HG02588 (cell line): ENCODE results near the gene ANKRD1.
"Not testable (repeated sequence)": the region's sequence is repeated elsewhere in the genome, so short reads cannot be mapped to it uniquely, and the experiment has no call there.

Source experiments
- ATAC-seq: cut with Tn5 transposase; IDR thresholded peaks from one replicate; pipeline ENCODE4 v1.9.1; 2021; ENCODE audit warnings: mild to moderate bottlenecking, moderate library complexity; ENCODE audit not compliant: unreplicated experiment

Gene ANKRD1

DNA sequence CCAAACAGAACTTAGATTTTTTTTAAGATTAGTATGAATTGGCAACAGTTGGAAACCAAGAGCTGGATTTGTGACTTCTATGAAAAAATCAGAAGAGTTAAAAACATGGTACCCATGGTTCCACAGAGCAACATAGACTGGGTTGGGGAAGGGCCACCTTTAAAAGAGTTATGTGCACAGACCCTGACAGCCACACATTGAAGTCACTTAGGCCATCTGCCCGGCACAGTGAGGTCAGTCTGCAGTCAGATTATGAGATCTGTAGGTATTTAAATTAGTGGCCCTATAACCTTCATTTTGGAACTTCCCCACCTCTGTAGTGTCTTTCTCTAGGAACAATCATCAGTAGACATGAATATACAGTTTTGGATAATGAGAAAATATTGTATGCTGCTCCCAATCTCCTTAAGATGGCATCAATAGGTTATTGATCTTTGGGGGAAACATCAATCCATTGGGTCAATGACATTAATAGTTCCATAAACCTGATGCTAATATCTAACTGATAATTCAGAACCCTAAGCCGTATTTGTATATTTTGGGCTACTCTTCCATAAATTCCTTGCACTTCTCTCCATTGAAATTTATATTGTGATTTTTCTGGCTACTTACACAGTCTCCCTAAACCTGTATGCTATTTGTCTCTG, 7.0 kb downstream of the ANKRD1 start:
- no peak for ATAC-seq

- no peak for ATAC-seq
Measured at GRCh38 chr10:90912854-90913479, 7.9 kb downstream of the ANKRD1 start.

DNA sequence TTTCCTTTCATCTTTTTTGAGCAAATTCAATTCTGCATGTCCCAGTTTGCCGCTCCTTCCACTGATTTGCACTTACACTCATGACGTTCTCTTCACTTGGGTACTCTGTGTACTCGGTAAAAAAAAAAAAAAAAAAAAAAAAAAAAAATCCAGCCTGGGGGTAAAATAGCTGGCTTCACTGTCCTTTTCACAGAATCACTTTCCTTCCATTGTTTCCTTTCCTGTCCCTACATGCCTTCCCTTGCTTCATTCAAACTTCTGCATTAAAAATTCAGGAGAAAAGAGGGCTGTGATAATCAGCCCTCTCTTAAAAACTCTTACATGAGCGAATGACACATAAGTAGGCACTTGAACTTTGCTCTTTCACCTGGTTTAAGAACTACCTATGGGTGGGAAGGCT, 8.7 kb downstream of the ANKRD1 start:
- no peak for ATAC-seq

GRCh38 chr10:90911133-90912051, 9.5 kb downstream of the ANKRD1 start:
- peak; percentile 76 for ATAC-seq

DNA sequence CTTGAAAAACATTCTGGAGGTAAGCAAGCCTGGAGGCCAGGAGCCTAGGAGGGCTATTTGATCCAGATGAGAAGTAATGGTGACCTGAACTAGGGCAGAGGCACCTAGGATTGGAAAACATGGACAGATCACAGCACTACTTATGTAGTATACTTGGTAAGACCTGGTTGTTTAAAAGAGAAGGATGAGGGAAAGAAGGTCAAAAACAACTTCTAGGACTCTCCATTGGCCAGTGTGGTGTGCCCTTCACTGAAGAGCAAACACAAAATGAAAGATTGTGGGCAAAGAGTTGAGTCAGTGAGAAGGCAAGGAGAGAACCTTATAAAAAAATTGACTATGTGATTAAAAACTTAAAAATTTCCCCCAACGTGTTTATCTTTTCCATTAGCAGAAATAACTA, 14.3 kb downstream of the ANKRD1 start:
- no peak for ATAC-seq

- ATAC-seq: no peak
Measured at GRCh38 chr10:90905925-90906324, 15.0 kb downstream of the ANKRD1 start.

GRCh38 chr10:90896916-90897315, 24.0 kb downstream of the ANKRD1 start:
- ATAC-seq: not testable (repeated sequence)

- no peak for ATAC-seq
Measured at GRCh38 chr10:90893190-90893589, 27.7 kb downstream of the ANKRD1 start.

DNA sequence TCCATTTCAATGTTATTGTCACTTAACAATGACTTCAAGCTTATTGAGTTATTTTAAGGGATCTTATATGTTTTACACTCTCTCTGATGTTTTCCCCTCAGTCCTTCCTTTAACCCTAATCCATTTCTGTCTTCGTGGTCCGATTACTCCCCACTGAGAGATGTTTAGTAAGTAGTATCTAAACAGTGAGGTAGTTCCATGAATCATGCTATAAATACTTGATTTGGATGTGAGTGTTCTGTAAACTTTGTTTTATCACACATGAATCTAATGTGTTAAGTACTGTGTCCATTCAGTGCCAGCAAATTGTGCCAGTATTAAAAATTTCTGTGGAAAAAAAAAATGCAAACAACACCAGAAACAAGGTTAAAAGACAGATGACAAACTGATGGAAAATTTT, 30.5 kb downstream of the ANKRD1 start:
- no peak for ATAC-seq

- no peak for ATAC-seq
Measured at GRCh38 chr10:90889636-90890035, 31.3 kb downstream of the ANKRD1 start.

DNA sequence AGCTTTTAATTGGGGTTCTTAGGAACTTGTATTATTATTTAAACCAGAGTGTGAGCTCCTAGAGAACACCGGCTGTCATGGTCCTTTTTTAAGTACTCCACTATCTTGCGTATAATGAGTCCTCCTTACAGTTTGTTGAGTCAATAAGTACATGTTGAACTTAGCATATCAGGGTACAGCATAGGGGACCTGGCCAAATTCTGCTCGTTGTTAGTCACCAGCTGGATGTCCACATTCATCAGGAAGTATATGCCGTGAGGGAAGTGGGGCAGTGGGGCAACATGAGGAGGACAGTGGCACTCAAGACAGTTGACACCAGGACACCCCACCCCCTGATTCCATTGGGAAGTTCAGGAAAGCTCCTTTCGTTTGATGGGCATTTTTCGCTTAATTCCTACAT, 32.5 kb downstream of the ANKRD1 start:
- no peak for ATAC-seq

DNA sequence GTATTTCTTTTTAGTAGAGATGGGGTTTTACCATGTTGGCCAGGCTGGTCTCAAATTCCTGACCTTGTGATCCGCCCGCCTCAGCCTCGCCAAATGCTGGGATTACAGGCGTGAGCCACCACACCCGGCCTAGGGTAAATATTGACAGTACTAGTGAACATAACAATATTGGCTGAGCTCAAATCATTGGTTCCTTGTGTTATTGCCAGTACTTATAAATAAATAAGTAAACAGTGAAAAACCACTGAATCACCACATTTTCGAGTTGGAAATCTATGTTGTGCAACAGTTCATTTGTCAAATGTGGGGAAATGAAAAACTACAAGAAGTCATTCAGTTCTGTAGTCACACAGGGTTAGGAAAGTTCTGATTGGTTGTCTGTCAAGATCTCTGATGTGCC, 33.3 kb downstream of the ANKRD1 start:
- ATAC-seq: no peak

GRCh38 chr10:90885176-90885575, 35.7 kb downstream of the ANKRD1 start:
- no peak for ATAC-seq

GRCh38 chr10:90884431-90884830, 36.5 kb downstream of the ANKRD1 start:
- ATAC-seq: no peak

DNA sequence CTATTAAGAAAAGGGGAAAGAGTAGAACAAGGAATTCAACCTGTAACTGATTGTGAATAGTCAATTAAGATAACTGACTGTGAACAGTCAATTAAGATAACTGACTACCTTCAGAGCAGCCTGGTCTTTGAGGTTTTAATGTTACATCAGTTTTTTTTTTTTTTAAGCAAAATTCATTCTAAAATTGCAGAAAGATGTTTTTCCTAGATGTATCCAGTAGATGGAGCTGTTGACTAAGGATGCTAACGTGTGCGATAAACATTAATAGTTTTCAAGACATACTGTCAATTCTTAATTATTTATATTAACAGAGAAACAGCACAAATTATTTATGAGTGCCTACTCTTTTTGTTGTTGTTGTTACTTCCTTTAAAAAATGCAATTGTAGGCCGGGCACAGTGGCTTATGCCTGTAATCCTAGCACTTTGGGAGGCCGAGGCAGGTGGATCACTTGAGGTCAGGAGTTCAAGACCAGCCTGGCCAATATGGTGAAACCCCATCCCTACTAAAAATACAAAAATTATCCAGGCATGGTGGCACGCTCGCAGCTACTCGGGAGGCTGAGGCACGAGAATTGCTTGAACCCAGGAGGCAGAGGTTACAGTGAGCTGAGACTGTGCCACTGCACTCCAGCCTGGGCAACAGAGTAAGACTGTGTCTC, 40.7 kb downstream of the ANKRD1 start:
- ATAC-seq: not testable (repeated sequence)

GRCh38 chr10:90879062-90879461, 41.8 kb downstream of the ANKRD1 start:
- no peak for ATAC-seq

- ATAC-seq: no peak
Measured at GRCh38 chr10:90872648-90873020, 48.3 kb downstream of the ANKRD1 start.

GRCh38 chr10:90871766-90872647, 48.9 kb downstream of the ANKRD1 start, which contains the start of gene RPP30:
RPP30 (plus strand) TSS chr10:90871974; CDS start chr10:90871987, 13 bp downstream.
- peak; percentile 98 for ATAC-seq

DNA sequence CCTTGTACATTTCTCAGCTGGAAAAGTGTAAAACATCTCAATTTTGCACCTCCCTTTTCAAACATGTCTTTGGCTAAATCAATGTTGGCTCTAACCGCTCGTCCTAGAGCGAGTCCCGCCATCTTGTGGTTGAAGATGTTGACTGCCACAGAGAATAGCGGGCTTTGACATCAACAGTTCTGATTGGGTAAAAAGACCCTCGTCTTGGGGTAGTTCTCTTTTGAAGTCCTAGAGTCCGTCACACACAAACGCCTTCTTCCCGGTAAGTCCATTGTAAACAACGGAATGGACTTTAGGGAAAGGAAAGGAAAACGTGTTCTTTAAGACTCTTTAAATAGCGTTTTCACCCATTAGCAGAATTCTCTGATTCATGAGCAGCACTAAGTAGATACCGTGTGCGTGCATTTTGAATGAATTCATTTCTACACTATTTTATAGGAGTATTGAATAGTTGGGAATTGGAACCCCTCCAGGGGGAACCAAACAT, 49.6 kb downstream of the ANKRD1 start:
- ATAC-seq: peak; percentile 65

GRCh38 chr10:90866050-90866598, 54.8 kb downstream of the ANKRD1 start:
- no peak for ATAC-seq
